Measurements from ENCODE around the gene CEACAM19. TPM values are rescaled to one million over a fixed set of nuclear protein-coding genes. Genes with fewer than 3 reads are reported as not detected.
A peak's percentile ranks its signal among the peaks of the same experiment; 100 is the strongest.

The CEACAM19 gene
- total and polyA plus RNA-seq, 10 donors: 1.0 to 6.8 (median 3.7) TPM

- no peaks in the 10 kb centered on the region for H3K9me3 ChIP-seq
- no peak overlapping the region for H3K4me3 ChIP-seq
- intact Hi-C loops (cut with DNase I; ENCODE audit: low total_unique reads): no loop called here
- peaks cover 0 to 28% (median 9%) of the 10 kb centered on the region in 6 donors for H3K36me3 ChIP-seq
- H3K27ac ChIP-seq: no peak overlapping the region
- no peak for DNase-seq
- H3K4me1 ChIP-seq: peaks cover 0 to 59% (median 27%) of the 10 kb centered on the region in 6 donors
- 78 to 95% (median 91%) methylated on average over 3 of the region's 3 CpGs for WGBS, 5 donors
- H3K27me3 ChIP-seq (replicated peaks in 1 of 7): peaks cover 0 to 32% (median 9%) of the 10 kb centered on the region in 7 donors
- TF ChIP-seq POLR2AphosphoS5 (IDR thresholded peaks at IDR 0.05): no peak
- no peak for TF ChIP-seq CTCF (IDR thresholded peaks at IDR 0.05 in 8 of 11, conservative IDR thresholded peaks at IDR 0.05 in 3 of 11)
- no peak for TF ChIP-seq POLR2A (IDR thresholded peaks at IDR 0.05)
These were observed 25.2 kb upstream of the CEACAM19 start for GRCh38 chr19:44646049-44646416.

GRCh38 chr19:44647144-44647543, 24.1 kb upstream of the CEACAM19 start:
- peak; percentile 52 for DNase-seq
- H3K36me3 ChIP-seq: peaks cover 0 to 39% (median 16%) of the 10 kb centered on the region in 6 donors
- 74 to 96% (median 87%) methylated on average over 28 to 31 of the region's 31 CpGs for WGBS, 5 donors
- H3K4me1 ChIP-seq: peaks cover 0 to 55% (median 27%) of the 10 kb centered on the region in 6 donors
- TF ChIP-seq POLR2A (IDR thresholded peaks at IDR 0.05) (no peak), CTCF (IDR thresholded peaks at IDR 0.05 in 8 of 11, conservative IDR thresholded peaks at IDR 0.05 in 3 of 11) (no peak), POLR2AphosphoS5 (IDR thresholded peaks at IDR 0.05) (no peak)
- H3K27ac ChIP-seq: peak overlapping the region in 4 of 8 donors; percentile 27 to 53 (median 40)
- peaks cover 0 to 28% (median 9%) of the 10 kb centered on the region in 7 donors for H3K27me3 ChIP-seq (replicated peaks in 1 of 7)
- H3K4me3 ChIP-seq: no peak overlapping the region
- H3K9me3 ChIP-seq: no peaks in the 10 kb centered on the region
- intact Hi-C loops (cut with DNase I; ENCODE audit: low total_unique reads): no loop called here

- peak; percentile 18 for DNase-seq
These were observed 22.5 kb upstream of the CEACAM19 start for GRCh38 chr19:44648631-44649251.

More at GRCh38 chr19:44648631-44649251, 22.5 kb upstream of the CEACAM19 start:
- intact Hi-C loops (cut with DNase I; ENCODE audit: low total_unique reads): no loop called here
- no peak for TF ChIP-seq CTCF (IDR thresholded peaks at IDR 0.05 in 8 of 11, conservative IDR thresholded peaks at IDR 0.05 in 3 of 11)
- no peak for TF ChIP-seq POLR2AphosphoS5 (IDR thresholded peaks at IDR 0.05)
- TF ChIP-seq POLR2A (IDR thresholded peaks at IDR 0.05): no peak
- peak overlapping the region in 5 of 8 donors; percentile 5 to 48 (median 39) for H3K27ac ChIP-seq
- no peak overlapping the region for H3K4me3 ChIP-seq
- peaks cover 0 to 55% (median 19%) of the 10 kb centered on the region in 6 donors for H3K36me3 ChIP-seq
- peaks cover 0 to 21% (median 7%) of the 10 kb centered on the region in 7 donors for H3K27me3 ChIP-seq (replicated peaks in 1 of 7)
- H3K4me1 ChIP-seq: peaks cover 0 to 46% (median 21%) of the 10 kb centered on the region in 6 donors
- 53 to 72% (median 62%) methylated on average over 3 of the region's 3 CpGs for WGBS, 5 donors
- H3K9me3 ChIP-seq: no peaks in the 10 kb centered on the region

All from spleen (tissue), 11 donors.